ENCODE measurements around the gene RIN3. TPM values are rescaled to one million over a fixed set of nuclear protein-coding genes. Genes with fewer than 3 reads are reported as not detected.

Gene RIN3
- total and polyA plus RNA-seq, 2 donors, result 6.2 to 20.6 TPM

DNA sequence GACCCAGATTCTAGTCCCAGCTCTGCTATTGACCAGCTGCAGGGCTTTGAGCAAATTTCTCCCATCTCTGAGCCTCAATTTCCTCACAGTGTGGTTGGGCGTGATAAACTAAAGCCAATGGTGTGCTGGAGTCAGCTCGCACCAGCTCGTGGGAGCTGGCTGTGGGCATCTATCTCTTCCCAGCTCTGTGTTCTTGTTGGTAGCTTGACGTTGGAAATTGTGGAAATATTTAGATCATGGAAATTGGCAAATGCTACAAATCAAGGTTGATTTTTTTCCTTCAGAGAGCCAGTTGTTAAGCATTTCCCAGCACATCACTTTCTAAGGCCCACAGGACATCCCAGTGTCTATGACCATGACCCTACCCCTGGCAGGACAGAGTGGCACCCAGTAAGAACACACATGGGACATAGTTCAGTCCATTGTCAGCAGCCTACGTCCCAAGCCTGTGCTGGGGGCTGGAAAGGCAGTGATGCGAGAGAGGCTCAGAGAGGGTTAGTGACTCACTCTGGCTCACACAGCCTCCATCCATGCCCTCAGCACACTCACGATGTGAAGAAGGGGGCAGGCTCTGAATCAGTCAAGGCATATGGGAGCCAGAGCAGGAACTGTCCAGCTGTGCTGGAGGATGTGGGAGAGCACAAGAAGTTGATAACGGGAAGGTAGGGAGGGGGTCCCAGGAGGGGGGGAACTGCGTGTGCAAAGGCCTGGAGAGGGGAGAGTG lies 157.2 kb downstream of the RIN3 start:
- Histone ChIP-seq H3K4me3 (ENCODE audit: low read length in 2 of 2) (no peak overlapping the region), H3K27me3 (ENCODE audit: control insufficient read depth in 2 of 2, insufficient read depth in 1 of 2, low read length in 1 of 2) (no peaks in the 10 kb centered on the region), H3K4me1 (ENCODE audit: control insufficient read depth in 2 of 2, insufficient read depth in 2 of 2, low read length in 2 of 2) (peaks cover 0 to 25% of the 10 kb centered on the region in 2 donors), H3K36me3 (ENCODE audit: control insufficient read depth in 2 of 2, insufficient read depth in 2 of 2, low read length in 1 of 2) (peaks cover 33 to 54% of the 10 kb centered on the region in 2 donors), H3K27ac (ENCODE audit: low read depth in 1 of 2, low read length in 1 of 2) (no peak overlapping the region), H3K9me3 (ENCODE audit: control insufficient read depth in 2 of 2, insufficient read depth in 1 of 2, low read length in 1 of 2) (no peaks in the 10 kb centered on the region)
- WGBS, result 92% methylated on average over 9 of the region's 9 CpGs
- no peak for DNase-seq (ENCODE audit: low read depth in 6 of 9, low spot score in 9 of 9)

DNA sequence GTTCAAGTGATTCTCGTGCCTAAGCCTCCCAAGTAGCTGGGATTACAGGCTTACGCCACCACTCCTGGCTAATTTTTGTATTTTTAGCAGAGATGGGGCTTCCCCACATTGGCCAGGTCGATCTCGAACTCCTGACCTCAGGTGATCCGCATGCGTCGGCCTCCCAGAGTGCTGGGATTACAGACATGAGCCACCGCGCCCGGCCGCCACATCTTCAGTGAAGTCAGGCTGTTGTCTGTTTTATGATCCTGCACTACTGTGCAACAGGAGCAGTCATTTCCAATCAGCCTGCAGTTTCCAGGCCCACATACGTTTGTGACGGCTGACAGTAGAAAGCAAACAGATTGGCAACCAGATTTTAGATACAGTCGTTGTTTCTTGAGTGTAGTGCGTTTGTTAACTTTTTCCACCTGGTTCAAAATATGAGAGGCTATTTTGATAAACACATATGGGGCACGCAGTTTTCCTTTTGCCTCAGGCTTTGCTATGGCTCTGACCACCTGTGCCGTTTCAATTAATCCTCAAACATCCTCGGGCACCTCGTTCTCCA lies 160.1 kb downstream of the RIN3 start:
- Histone ChIP-seq H3K27me3 (ENCODE audit: control insufficient read depth in 2 of 2, insufficient read depth in 1 of 2, low read length in 1 of 2) (no peaks in the 10 kb centered on the region), H3K4me3 (ENCODE audit: low read length in 2 of 2) (no peak overlapping the region), H3K4me1 (ENCODE audit: control insufficient read depth in 2 of 2, insufficient read depth in 2 of 2, low read length in 2 of 2) (peaks cover 0 to 23% of the 10 kb centered on the region in 2 donors), H3K9me3 (ENCODE audit: control insufficient read depth in 2 of 2, insufficient read depth in 1 of 2, low read length in 1 of 2) (no peaks in the 10 kb centered on the region), H3K27ac (ENCODE audit: low read depth in 1 of 2, low read length in 1 of 2) (no peak overlapping the region), H3K36me3 (ENCODE audit: control insufficient read depth in 2 of 2, insufficient read depth in 2 of 2, low read length in 1 of 2) (peaks cover 42 to 57% of the 10 kb centered on the region in 2 donors)
- WGBS, result 98% methylated on average over 19 of the region's 19 CpGs
- no peak for DNase-seq (ENCODE audit: low read depth in 6 of 9, low spot score in 9 of 9)

DNA sequence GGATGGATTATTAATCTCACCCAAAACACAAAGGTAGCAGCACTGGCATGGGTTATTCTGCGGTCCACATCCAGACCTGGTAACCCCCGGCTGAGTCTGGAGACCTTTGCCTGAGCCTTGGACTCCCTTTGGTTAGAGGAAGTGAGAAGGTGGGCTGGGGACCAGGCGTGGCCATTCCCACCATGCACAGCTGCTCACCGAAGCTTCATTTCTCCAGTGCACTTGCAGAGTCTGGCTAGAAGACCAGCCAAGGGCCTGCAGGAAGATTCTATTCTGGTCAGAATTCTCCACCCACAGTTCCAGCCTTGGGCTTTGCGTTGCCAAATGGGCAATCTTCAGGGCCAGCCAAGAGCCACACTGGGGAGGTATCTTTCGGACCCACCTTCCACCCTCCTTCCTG lies 161.8 kb downstream of the RIN3 start:
- Histone ChIP-seq H3K4me3 (ENCODE audit: low read length in 2 of 2) (no peak overlapping the region), H3K36me3 (ENCODE audit: control insufficient read depth in 2 of 2, insufficient read depth in 2 of 2, low read length in 1 of 2) (peaks cover 50 to 57% of the 10 kb centered on the region in 2 donors), H3K27me3 (ENCODE audit: control insufficient read depth in 2 of 2, insufficient read depth in 1 of 2, low read length in 1 of 2) (no peaks in the 10 kb centered on the region), H3K9me3 (ENCODE audit: control insufficient read depth in 2 of 2, insufficient read depth in 1 of 2, low read length in 1 of 2) (no peaks in the 10 kb centered on the region), H3K27ac (ENCODE audit: low read depth in 1 of 2, low read length in 1 of 2) (peak overlapping the region in 1 of 2 donors; percentile 26), H3K4me1 (ENCODE audit: control insufficient read depth in 2 of 2, insufficient read depth in 2 of 2, low read length in 2 of 2) (peaks cover 0 to 16% of the 10 kb centered on the region in 2 donors)
- 94% methylated on average over 6 of the region's 6 CpGs for WGBS
- DNase-seq (ENCODE audit: low read depth in 6 of 9, low spot score in 9 of 9), result no peak

DNA sequence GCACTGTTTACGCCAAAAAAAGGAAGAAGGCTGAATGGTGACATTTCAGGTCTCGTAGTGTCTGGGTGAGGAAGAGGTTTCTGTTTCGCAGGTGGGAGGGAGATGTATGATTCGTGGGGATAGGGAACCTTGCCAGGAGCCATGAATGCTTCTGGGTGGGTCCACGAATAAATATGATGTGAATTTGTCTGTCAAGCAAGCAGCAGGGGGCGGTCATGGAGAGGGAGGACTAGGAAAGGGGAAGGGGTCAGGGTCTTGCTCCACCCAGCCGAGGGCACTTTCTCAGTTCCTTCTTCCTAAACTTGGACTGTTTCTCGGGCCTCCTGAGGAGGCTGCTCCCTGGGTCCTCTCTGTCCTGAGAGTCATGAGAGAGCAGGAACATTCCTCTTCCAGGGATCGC lies 162.4 kb downstream of the RIN3 start:
- Histone ChIP-seq H3K4me1 (ENCODE audit: control insufficient read depth in 2 of 2, insufficient read depth in 2 of 2, low read length in 2 of 2) (peaks cover 0 to 15% of the 10 kb centered on the region in 2 donors), H3K27ac (ENCODE audit: low read depth in 1 of 2, low read length in 1 of 2) (no peak overlapping the region), H3K4me3 (ENCODE audit: low read length in 2 of 2) (no peak overlapping the region), H3K27me3 (ENCODE audit: control insufficient read depth in 2 of 2, insufficient read depth in 1 of 2, low read length in 1 of 2) (no peaks in the 10 kb centered on the region), H3K36me3 (ENCODE audit: control insufficient read depth in 2 of 2, insufficient read depth in 2 of 2, low read length in 1 of 2) (peaks cover 53 to 54% of the 10 kb centered on the region in 2 donors), H3K9me3 (ENCODE audit: control insufficient read depth in 2 of 2, insufficient read depth in 1 of 2, low read length in 1 of 2) (no peaks in the 10 kb centered on the region)
- 69% methylated on average over 9 of the region's 9 CpGs for WGBS
- no peak for DNase-seq (ENCODE audit: low read depth in 6 of 9, low spot score in 9 of 9)

DNA sequence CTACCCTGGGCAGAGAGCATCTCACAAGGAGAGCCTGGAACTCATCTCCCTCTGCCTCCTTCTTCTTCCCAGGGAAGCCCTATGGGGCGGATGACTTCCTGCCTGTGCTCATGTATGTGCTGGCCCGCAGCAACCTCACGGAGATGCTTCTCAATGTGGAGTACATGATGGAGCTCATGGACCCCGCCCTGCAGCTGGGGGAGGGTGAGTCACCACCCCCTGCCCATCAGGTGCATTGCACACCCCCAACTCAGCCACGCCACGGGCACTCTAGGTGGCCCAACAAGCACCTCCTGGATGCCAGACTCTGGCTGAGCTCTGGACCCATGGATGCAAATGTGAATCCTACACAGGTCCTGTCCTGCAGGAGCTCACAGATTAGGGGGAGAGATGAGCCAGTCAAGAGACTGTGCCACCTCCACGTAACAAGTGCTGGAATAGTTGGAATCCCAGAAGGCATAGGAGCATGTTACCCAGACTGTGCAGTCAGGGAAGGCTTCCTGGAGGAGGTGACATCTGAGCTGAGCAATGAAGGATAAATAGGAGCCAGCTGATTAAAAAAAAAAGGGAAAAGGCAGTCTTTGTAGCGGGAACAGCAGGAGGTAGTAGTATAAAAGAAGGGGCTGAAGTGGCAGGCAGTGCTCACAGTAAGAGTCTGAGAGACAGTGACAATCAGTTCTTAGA lies 163.0 kb downstream of the RIN3 start:
- no peak overlapping the region for H3K27ac ChIP-seq (ENCODE audit: low read depth in 1 of 2, low read length in 1 of 2)
- no peak overlapping the region for H3K4me3 ChIP-seq (ENCODE audit: low read length in 2 of 2)
- DNase-seq (ENCODE audit: low read depth in 6 of 9, low spot score in 9 of 9), result no peak
- 96% methylated on average over 8 of the region's 8 CpGs for WGBS
- no peaks in the 10 kb centered on the region for H3K9me3 ChIP-seq (ENCODE audit: control insufficient read depth in 2 of 2, insufficient read depth in 1 of 2, low read length in 1 of 2)
- H3K27me3 ChIP-seq (ENCODE audit: control insufficient read depth in 2 of 2, insufficient read depth in 1 of 2, low read length in 1 of 2), result no peaks in the 10 kb centered on the region
- H3K36me3 ChIP-seq (ENCODE audit: control insufficient read depth in 2 of 2, insufficient read depth in 2 of 2, low read length in 1 of 2), result peaks cover 53 to 59% of the 10 kb centered on the region in 2 donors
- H3K4me1 ChIP-seq (ENCODE audit: control insufficient read depth in 2 of 2, insufficient read depth in 2 of 2, low read length in 2 of 2), result peaks cover 0 to 21% of the 10 kb centered on the region in 2 donors

DNA sequence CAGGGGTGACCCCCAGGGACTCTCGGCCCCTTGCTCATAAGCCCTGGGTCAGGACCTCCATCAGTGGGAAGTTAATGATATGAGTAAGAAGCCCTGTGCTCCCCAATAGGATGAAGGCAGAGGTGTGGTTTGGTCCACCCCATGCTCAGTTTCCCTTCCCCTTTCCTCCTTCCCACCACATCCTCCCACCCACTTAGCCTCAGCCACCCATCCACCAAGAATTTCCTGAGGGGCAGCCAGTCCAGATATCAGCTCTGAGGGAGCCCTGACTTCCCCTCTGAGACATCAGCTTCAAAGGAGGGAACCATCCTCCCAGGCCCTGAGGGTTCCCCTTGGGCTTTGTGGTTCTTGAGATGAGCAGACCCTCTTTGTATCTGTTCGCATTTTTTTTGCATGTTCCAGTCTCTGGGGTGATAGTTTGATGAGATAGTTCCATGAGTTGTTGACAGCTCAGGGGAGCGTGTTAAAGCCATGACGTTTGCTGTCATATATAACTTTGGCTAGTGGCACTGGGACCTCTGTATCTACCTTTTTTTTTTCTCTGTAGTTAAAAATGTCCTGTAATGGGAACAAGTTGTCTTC lies 163.6 kb downstream of the RIN3 start:
- H3K9me3 ChIP-seq (ENCODE audit: control insufficient read depth in 2 of 2, insufficient read depth in 1 of 2, low read length in 1 of 2), result no peaks in the 10 kb centered on the region
- H3K4me3 ChIP-seq (ENCODE audit: low read length in 2 of 2), result no peak overlapping the region
- no peak overlapping the region for H3K27ac ChIP-seq (ENCODE audit: low read depth in 1 of 2, low read length in 1 of 2)
- 41% methylated on average over 4 of the region's 4 CpGs for WGBS
- H3K4me1 ChIP-seq (ENCODE audit: control insufficient read depth in 2 of 2, insufficient read depth in 2 of 2, low read length in 2 of 2), result peaks cover 0 to 21% of the 10 kb centered on the region in 2 donors
- peaks cover 53 to 60% of the 10 kb centered on the region in 2 donors for H3K36me3 ChIP-seq (ENCODE audit: control insufficient read depth in 2 of 2, insufficient read depth in 2 of 2, low read length in 1 of 2)
- H3K27me3 ChIP-seq (ENCODE audit: control insufficient read depth in 2 of 2, insufficient read depth in 1 of 2, low read length in 1 of 2), result no peaks in the 10 kb centered on the region
- DNase-seq (ENCODE audit: low read depth in 6 of 9, low spot score in 9 of 9), result no peak

DNA sequence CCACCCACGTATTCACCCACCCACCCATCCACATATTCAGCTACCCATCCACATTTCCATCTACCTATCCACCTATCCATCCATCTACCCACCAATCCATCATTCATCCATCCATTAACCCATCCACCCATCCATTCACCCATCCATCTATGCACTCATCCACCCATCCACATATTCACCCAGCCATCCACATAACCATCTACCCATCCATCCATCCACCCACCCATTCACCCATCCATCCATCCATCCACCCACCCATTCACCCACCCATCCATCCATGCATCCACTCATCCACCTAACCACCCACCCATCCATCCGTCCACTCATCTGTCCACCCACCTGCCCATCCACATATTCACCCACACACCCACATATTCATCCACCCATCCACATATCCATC lies 164.4 kb downstream of the RIN3 start:
- peaks cover 0 to 21% of the 10 kb centered on the region in 2 donors for H3K4me1 ChIP-seq (ENCODE audit: control insufficient read depth in 2 of 2, insufficient read depth in 2 of 2, low read length in 2 of 2)
- H3K27me3 ChIP-seq (ENCODE audit: control insufficient read depth in 2 of 2, insufficient read depth in 1 of 2, low read length in 1 of 2), result no peaks in the 10 kb centered on the region
- 97% methylated on average over 2 of the region's 2 CpGs for WGBS
- peaks cover 56 to 61% of the 10 kb centered on the region in 2 donors for H3K36me3 ChIP-seq (ENCODE audit: control insufficient read depth in 2 of 2, insufficient read depth in 2 of 2, low read length in 1 of 2)
- H3K4me3 ChIP-seq (ENCODE audit: low read length in 2 of 2), result no peak overlapping the region
- no peak overlapping the region for H3K27ac ChIP-seq (ENCODE audit: low read depth in 1 of 2, low read length in 1 of 2)
- H3K9me3 ChIP-seq (ENCODE audit: control insufficient read depth in 2 of 2, insufficient read depth in 1 of 2, low read length in 1 of 2), result no peaks in the 10 kb centered on the region
- no peak for DNase-seq (ENCODE audit: low read depth in 6 of 9, low spot score in 9 of 9)

DNA sequence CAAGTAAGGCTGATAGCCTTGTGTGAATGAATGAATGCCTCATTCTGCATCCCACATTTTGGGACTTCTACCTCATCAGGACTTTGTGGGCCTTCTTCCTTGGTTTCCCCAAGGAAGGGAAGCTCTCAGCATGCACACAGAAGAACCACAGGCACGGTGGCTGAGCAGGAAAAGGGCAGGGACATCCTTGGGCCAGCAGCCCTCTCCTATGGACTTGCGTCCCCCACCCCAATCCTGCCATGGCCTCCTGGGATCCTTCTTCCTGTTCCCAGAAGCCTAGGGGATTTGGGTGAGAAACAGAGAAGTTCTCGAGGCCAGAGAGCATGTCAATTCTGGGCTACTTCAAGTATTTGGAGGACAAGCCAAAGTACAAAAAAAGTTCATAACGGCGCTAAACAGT lies 165.2 kb downstream of the RIN3 start:
- Histone ChIP-seq H3K4me3 (ENCODE audit: low read length in 2 of 2) (no peak overlapping the region), H3K9me3 (ENCODE audit: control insufficient read depth in 2 of 2, insufficient read depth in 1 of 2, low read length in 1 of 2) (no peaks in the 10 kb centered on the region), H3K4me1 (ENCODE audit: control insufficient read depth in 2 of 2, insufficient read depth in 2 of 2, low read length in 2 of 2) (peaks cover 0 to 21% of the 10 kb centered on the region in 2 donors), H3K27ac (ENCODE audit: low read depth in 1 of 2, low read length in 1 of 2) (no peak overlapping the region), H3K36me3 (ENCODE audit: control insufficient read depth in 2 of 2, insufficient read depth in 2 of 2, low read length in 1 of 2) (peaks cover 55 to 56% of the 10 kb centered on the region in 2 donors), H3K27me3 (ENCODE audit: control insufficient read depth in 2 of 2, insufficient read depth in 1 of 2, low read length in 1 of 2) (no peaks in the 10 kb centered on the region)
- no peak for DNase-seq (ENCODE audit: low read depth in 6 of 9, low spot score in 9 of 9)
- 98% methylated on average over 5 of the region's 5 CpGs for WGBS

DNA sequence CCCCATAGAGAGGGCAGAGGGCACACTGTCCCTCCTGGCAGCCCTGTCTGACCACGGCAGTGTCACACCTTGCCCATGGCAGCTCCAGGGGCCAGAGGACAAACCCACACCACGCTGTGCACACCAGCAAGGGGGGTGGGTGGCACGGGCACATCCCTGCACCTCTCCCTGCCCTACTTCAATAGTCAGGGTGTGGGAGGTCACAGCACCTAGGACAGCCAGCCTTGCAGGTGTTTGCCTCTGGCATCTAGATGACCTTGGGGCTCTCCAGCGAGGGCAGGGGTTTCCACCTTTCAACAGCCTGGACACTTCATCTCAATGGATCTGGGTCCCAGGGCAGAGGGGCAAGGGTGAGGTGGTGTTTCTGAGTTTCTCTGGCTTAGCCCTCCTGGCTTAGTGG lies 165.7 kb downstream of the RIN3 start:
- no peak overlapping the region for H3K4me3 ChIP-seq (ENCODE audit: low read length in 2 of 2)
- 98% methylated on average over 4 of the region's 4 CpGs for WGBS
- H3K36me3 ChIP-seq (ENCODE audit: control insufficient read depth in 2 of 2, insufficient read depth in 2 of 2, low read length in 1 of 2), result peaks cover 51 to 52% of the 10 kb centered on the region in 2 donors
- no peaks in the 10 kb centered on the region for H3K9me3 ChIP-seq (ENCODE audit: control insufficient read depth in 2 of 2, insufficient read depth in 1 of 2, low read length in 1 of 2)
- DNase-seq (ENCODE audit: low read depth in 6 of 9, low spot score in 9 of 9), result no peak
- H3K4me1 ChIP-seq (ENCODE audit: control insufficient read depth in 2 of 2, insufficient read depth in 2 of 2, low read length in 2 of 2), result peaks cover 0 to 21% of the 10 kb centered on the region in 2 donors
- no peak overlapping the region for H3K27ac ChIP-seq (ENCODE audit: low read depth in 1 of 2, low read length in 1 of 2)
- no peaks in the 10 kb centered on the region for H3K27me3 ChIP-seq (ENCODE audit: control insufficient read depth in 2 of 2, insufficient read depth in 1 of 2, low read length in 1 of 2)
